NCI-H1092 treated with DMSO at 0.1 percent for 48 hours (cell line): ENCODE results near the gene PSMD11.
"Not testable (repeated sequence)": the region's sequence is repeated elsewhere in the genome, so short reads cannot be mapped to it uniquely, and the experiment has no call there.

Experiments
- DNase-seq: peaks from one replicate; lab custom pipeline; 2025; lab: John Stamatoyannopoulos, UW

Gene PSMD11

DNA sequence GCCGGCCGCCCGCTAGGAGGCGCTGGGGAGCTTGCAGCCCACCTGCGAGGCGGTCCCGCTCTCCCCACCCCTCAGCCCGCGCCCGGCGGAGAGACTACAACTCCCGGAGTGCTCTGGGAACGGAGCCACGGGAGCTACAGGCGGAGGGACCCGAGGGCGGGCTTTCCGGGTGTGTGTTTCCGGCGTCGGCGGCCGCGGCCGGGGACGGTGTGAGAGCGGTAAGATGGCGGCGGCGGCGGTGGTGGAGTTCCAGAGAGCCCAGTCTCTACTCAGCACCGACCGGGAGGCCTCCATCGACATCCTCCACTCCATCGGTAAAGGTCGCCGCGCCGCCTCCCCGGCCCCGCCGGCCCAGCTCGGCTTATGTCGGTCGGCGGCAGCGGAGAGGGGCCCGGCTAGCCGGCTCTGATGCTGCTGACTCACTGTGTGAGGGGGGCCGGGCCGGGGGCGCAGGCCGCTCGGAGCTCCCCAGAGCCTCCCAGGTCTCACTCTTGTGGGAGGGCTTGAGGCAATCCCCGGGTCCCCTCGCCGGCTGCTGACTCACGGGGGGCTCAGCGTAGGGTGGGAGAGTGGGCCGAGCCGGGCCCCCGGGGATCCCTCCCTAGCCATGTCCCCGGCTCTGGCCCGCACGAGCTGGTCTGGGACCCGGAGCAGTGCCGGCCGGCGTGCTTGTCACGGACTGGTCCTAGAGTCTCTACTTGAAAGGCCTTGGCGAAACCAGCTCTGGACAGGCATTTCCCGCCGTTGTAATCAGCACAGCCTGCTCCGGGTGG, at the start of gene PSMD11:
TSS of gene PSMD11 (plus strand) at position 210 of the 773 bp plus-strand sequence. CDS start at position 224, 14 bp downstream.
- DNase-seq: peak; percentile 92

DNA sequence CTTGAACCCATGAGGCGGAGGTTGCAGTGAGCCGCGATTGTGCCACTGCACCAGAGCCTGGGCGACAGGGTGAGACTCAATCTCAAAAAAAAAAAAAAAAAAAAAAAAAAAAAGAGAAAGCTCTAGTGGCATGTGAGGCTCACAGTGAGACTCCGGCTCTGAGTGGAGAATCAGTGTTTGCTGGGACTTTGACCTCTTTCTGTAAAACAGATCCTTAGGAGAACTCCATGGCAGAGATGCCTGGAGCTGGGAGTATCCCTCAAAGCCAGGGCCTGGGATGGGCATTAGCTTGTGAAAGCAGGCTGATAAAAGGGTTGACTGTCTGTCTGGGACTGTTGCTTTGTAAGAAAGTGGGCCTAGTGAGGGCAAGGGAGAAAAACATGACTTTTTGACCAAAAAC, 48.0 kb upstream of the PSMD11 start:
- no peak for DNase-seq

DNA sequence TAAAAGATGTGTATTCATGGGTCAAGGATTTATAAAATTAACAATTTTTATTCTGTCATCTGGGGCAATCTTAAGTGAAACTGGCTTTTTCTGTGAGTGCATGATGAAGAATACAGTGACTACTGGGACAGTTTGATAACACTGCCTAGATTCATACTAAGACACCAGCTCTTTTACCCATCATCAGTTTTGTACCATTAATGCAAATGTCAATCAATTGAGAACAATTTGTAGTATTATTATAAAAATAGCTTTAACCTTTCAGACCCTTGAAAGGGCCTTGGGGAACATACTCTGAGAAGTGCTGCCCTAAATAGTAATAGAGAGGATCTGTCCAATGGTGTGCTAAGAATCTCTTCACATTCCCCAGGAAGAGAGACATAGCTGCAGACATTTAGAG, 45.4 kb upstream of the PSMD11 start:
- no peak for DNase-seq

DNA sequence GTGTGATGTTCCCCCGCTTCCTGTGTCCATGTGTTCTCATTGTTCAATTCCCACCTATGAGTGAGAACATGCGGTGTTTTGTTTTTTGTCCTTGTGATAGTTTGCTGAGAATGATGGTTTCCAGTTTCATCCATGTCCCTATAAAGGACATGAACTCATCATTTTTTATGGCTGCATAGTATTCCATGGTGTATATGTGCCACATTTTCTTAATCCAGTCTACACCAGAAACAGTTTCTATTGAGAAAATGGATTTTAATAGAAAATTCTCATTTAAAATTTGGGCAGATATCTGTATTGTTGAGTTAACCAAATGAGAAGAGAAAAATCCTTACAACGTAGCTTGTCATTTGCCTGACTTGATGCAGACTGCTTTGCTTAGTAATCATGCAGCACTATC, 34.2 kb upstream of the PSMD11 start:
- not testable (repeated sequence) for DNase-seq

DNA sequence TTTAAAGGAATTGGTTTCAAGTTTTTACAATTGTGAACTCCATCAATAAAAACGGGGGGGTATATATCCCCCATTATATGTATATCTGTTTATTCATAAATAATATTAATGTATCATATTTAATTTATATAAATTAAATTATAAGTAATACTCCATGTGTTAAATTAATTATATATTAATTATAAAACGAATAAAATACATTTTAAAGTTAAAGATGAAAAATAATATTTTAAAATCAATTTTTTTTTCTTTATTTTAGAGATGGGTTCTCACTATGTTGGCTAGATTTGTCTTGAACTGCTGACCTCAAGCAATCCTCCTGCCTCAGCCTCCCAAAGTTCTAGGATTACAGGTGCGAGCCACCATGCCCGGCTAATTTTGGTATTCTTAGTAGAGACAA, 17.4 kb upstream of the PSMD11 start:
- no peak for DNase-seq

DNA sequence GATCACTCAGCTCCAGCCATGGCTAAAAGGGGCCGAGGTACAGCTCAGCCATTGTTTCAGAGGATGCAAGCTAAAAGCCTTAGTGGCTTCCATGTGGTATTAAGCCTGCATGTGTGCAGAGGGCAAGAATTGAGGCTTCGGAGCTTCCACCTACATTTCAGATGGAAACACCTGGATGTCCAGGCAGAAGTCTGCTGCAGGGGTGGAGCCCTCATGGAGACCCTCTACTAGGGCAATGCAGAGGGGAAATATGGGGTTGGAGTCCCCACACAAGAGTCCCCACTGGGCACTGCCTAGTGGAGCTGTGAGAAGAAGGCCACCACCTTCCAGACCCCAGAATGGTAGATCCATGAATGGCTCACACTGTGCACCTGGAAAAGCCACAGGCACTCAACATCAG, 14.7 kb upstream of the PSMD11 start:
- no peak for DNase-seq

DNA sequence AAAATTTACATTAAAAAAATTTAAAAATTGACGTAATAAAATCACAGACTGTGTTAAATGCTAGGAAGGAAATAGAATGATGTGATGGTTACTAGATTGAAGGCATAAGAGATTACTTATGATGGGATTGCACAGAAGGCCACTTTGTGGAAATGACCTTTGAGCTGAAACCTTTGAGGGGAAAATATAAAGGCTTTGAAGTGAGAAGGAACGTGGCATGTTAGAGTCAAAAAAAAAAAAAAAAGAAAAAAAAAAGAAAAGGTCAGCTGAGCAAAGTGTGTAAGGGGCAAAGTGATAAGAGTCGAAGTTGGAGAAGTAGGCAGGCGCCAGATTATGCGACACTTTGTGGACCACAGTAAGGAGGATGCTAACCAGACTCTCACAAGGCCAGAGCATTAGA, 3.6 kb upstream of the PSMD11 start:
- no peak for DNase-seq

DNA sequence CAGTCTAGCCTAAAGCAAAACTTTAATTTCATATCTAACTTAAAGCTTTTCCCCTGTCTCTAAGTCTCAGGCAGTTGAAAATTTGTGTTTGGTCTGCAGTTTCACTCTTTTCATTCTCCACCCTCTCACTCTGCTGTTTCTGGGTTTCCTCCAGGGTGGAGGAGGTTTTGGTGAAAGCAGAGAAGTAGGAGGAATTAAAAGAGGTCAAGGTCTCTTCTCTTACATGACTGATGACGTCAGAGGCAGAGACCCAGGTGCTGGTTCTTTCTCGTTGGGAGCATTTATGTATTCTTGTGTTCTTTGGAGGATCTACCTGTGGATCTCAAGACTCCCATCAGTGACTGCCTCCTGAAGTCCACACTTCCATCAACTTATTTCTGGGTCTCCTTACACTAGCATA, 2.4 kb upstream of the PSMD11 start:
- no peak for DNase-seq

DNA sequence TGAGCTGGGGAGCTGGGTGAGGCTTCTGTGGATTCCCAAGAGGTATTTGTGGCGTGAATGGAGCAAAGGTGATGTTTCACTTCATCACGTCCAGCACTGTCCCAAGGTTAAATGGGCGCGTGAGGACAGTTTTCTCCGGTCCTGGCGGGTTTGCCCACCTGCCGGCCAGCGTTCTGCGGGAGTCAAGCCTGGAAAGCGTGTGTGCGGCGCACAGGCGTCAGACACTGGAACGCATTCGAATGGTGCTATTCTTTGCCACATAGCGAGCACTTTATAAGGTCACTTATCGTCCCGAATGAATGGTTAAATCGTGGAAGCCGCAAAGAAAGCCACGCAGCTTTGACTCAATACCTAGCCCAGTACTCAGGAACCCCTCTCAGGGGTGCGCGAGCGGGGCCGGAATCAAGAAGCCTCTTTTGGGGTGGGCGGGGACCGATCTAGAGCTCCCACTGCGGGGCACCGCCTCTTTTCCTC, 446 bp upstream of the PSMD11 start:
- no peak for DNase-seq

DNA sequence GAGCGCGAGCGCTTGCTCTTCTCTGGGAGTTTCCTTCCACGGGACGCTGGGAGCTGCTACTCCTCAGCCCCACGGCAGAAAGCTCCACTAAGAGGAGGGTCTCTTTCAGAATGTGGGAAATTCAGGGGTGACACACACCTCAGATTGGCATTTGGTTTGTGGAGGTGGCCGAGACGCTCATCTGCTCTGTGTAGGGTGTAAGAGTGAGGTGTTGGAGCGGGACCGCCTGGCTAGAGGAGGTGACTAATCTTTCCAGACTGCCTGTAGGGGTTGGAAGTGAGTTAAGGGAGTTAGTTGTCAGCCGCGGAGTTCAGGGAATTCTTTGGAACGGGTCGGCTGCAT, 735 bp downstream of the PSMD11 start:
- DNase-seq: no peak

DNA sequence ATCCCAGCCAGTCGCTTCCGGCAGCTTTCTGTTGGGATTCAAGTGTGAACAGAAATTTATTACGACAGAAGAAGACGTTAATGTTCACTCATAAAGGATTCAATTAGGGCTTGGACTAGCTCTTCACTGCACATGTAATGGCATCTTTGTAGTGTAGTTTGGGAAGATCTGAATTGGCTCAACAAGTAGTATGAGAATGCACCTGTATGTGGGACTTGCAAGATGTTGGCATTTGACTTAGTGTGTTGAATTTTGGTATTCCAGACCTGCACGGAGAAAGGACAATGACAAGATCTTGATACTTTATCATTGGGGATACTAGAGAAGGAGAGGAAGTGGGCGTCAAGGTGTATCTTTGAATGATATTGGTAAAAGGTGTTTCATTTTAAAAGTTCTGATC, 1.2 kb downstream of the PSMD11 start:
- no peak for DNase-seq

DNA sequence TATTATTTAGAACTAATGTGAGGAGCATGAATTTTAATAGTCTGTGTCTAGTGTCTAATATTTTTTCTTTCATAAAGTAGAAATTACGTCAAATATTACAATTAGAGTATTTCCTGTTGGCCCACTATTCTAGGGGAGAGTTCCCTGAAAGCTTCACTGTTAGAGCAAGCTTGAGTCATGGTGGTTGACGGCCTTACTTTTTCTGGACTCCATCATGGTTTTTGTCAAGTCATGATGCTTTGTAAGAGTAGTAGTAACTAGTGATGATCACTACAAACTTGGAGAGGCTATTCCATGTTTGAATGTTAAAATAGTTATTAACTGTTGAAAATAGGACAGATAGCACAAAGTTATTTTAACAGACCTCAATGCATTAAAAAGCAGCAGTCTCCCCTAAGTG, 1.7 kb downstream of the PSMD11 start:
- no peak for DNase-seq

DNA sequence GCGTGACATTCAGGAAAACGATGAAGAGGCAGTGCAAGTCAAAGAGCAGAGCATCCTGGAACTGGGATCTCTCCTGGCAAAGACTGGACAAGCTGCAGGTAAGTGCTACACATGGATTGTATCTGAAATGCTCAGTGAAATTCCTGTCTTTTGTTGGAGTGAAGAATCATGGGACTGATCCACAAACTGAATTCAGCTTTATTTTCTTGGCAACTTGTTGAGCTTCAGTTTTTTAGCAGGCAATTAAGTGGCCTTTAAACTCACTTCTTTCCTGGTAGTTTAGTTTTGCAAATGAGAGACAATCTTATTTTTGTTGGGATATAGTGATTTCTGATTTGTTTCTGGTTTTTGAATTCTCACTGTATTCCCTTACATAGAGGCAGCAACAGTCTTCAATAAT, 2.6 kb downstream of the PSMD11 start:
- no peak for DNase-seq

DNA sequence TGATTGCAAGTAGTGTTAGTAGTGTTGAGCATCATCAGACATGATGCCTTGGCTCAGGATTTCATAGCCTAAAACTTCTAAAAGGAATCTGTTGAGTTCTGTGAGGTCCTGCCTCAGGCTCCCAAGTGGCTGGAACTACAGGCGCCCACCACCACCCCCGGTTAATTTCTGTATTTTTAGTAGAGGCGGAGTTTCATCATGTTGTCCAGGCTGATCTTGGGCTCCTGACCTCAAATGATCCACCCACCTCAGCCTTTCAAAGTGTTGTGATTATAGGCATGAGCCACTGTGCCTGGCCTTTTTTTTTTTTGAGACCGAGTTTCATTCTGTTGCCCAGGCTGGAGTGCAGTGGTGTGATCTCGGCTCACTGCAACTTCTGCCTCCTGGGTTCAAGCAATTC, 5.7 kb downstream of the PSMD11 start:
- DNase-seq: no peak

DNA sequence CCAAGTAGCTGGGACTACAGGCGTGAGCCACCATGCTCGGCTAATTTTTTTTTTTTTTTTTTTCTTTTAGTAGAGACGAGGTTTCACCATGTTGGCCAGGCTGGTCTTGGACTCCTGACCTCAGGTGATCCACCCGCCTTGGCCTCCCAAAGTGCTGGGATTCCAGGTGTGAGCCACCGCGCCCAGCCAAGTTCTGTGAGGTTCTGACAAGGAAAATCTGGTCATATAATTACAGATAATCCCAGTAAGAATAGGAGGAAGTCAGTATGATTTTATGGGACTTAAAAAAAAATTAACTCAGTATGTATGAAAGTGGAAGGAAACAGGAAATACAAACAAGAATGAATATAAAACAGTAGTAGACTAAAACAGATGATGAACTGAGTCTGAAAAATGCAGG, 6.1 kb downstream of the PSMD11 start:
- not testable (repeated sequence) for DNase-seq

DNA sequence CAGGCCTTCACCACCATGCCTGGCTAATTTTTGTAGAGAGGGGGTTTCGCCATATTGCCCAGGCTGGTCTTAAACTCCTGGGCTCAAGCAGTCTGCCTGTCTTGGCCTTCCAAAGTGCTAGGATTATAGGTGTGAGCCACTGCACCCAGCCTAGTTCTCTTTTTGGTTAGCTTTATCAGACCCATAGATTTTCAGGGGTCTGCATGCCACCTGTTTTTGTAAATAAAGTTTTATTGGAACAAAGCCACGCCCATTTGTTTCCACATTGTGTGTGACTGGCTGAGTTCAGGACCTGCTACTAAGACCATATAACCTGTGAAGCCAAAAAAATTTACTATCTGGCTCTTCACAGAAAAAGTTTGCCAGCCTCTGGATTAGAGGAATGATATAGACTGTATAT, 7.6 kb downstream of the PSMD11 start:
- DNase-seq: no peak

DNA sequence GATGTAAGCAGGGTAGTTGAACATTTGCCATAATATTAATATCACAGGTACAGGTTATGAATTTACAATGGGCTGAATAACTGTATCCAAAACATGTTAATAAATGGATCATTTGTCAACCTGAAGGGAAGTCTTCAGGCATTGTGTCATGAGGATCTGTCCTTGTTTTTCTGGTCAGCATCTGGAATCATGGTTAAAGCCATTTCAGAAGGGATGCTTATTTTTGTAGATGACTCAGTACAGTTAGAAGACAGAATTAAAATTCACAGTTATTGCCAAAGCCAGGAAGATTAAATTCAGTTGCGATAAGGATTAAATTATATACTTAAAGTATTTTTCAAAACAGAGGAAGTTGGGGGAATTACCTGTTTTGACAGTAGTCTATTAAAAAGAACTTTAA, 8.0 kb downstream of the PSMD11 start:
- no peak for DNase-seq

DNA sequence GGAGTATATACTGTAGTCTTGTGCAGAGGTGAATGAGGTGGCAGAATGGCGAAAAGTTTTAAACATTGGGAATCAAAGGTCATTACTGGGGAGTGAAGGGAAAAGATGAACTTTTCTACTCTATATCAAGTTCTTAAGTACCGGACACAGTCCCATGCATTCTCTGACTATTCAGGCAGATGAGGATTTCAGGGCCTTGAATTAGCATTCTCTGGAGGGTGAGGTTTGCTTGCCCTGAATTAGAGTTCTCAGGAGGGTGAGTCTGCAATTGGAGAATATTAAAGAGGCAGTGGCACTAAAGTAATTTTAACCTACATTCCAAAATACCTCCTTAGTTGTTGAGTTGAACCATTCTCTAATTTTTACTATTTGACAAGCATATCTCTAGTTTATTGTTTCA, 9.1 kb downstream of the PSMD11 start:
- no peak for DNase-seq

DNA sequence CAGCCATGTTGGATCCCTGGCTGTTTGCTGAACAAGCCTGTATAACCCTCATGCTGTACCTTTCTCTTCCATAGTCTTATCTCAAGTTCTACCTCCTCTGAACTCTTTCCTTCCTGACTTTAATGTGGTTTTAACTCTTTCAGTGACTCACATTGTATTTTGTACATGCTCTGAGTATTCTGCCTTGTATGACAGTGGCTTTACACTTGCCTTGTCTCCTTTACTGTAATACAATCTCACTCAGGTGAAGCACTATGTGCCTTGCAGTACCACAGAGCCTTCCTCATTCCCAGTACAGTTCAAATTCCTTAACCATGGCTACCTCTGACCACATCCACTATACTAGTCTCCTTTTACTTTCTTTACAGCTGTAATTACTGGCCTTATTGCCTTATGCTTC, 14.1 kb downstream of the PSMD11 start:
- DNase-seq: no peak

DNA sequence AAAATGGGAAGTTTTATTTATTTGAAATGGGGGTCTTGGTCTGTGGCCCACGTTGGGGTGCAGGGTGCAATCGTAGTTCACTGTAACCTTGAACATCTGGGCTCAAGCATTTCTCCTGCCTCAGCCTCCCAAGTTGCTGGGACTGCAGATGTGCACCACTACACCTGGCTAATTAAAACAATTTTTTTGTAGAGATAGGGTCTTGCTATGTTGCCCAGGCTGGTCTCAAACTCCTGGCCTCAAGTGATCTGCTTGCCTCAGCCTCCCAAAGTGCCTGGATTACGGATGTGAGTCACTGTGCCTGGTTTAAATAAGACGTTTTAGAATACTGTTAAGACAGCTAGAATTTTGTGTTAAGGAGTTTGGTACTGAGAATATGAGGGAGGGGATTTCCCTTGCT, 15.7 kb downstream of the PSMD11 start:
- DNase-seq: no peak

DNA sequence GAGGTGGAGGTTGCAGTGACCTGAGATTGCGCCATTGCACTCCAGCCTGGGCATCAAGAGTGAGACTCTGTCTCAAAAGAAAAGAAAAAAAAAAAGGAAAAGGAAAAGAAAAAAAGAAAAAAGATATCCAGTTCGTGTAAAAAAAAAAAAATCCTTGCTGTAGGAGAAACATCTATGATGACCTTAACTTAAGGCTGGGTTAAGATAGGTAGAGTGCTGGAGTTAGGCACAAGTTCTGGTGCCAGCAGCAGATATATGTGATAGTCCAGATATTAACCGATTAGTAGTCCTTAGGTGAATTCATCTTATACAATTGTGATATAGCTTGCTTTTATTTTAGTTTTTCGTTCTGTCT, 17.2 kb downstream of the PSMD11 start:
- no peak for DNase-seq

DNA sequence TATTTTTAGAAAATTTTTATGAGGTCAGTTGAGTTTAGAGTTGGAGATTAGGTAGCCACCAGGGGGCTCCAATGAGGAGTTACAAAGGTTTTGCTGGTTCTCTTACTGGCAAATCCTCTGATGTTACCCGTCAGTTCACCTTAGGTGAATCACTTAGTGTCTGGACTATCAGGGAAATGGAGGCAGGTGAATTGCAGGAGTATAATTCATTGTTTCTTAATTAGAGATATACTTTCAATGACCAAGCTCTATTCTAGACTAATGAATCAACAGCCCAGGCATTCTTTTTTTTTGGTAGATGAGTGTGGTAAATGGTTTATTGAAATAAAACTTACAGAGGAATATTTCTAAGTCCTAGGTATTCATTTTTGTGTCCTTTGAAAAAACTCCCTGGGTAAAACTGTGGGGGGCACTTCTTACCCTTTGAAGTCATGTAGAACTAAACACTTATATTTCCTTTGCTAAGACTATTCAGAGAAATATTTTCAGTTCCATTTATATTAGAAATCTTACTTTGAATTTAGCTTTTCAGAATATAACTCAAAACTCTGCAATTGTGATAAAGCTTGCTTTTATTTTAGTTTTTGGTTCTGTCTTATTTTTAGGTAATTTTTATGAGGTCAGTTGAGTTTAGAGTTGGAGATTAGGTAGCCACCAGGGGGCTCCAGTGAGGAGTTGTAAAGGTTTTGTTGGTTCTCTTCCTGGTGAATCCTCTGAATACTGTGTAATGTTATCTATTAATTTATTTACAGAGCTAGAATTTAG, 17.7 kb downstream of the PSMD11 start:
- DNase-seq: peak; percentile 52

DNA sequence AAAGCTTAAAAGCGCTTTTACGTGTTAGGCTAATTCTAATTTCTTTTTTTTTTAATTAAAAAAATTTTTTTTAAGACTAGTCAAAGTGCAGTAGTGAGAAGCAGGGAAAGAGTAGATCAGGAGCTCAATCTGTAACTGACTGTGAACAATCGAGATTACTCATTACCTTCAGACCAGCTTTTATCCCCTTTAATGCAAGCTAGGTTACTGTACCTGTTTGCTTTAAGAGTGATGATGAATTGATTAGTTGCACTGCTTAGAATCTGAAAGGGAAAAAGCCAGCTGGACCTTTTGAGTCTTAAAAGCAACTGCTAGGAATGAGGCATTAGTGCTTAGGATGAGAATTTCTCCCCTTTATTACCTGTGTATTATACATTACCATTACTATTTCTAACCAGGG, 19.0 kb downstream of the PSMD11 start:
- DNase-seq: no peak

DNA sequence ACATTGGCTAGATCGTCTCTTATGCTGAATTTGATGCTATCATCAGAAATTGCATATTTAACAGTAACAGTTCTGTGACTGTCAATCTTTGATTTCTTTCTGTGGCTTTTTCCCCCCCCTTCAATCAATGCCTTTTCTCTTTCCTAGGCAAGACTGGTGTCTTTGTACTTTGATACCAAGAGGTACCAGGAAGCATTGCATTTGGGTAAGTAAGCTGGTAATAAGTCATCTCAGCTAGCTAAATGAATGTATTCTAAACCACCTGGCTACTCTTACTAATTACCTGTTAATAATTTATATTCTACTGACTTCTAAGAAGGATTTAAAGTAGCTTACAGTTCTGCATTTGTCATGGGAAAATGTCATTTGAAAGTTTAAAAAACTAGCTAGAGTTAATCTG, 20.1 kb downstream of the PSMD11 start:
- no peak for DNase-seq
